ENCODE data around the gene ABCA6.
"Not testable (repeated sequence)": the region's sequence is repeated elsewhere in the genome, so short reads cannot be mapped to it uniquely, and the experiment has no call there.

The ABCA6 gene

GRCh38 chr17:69142175-69142802 is 594 bp upstream of the ABCA6 start:
- DNase-seq, result no peak

DNA sequence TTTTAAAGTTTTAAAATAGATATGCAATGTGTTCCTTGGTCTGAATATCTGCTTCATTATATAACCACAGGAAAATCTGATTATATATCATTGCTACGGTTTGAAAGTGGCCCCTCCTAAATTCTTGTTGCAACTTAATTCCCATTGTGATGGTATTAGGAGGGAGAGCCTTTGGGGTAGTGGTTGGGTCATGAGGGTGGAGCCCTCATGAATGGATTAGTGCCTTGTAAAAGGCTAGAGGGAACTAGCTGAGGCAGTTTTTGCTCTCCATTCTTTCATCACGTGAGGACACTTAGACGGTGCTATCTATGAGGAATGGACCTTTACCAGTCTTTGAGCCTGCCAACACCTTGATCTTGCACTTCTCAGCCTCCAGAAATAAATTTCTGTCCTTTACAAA is 7.6 kb downstream of the ABCA6 start:
- no peak for DNase-seq

- no peak for DNase-seq
These were observed 10.9 kb downstream of the ABCA6 start for GRCh38 chr17:69130627-69131296.

GRCh38 chr17:69123626-69124025 is 18.1 kb downstream of the ABCA6 start:
- DNase-seq, result no peak

GRCh38 chr17:69122065-69122464 is 19.6 kb downstream of the ABCA6 start:
- no peak for DNase-seq

DNA sequence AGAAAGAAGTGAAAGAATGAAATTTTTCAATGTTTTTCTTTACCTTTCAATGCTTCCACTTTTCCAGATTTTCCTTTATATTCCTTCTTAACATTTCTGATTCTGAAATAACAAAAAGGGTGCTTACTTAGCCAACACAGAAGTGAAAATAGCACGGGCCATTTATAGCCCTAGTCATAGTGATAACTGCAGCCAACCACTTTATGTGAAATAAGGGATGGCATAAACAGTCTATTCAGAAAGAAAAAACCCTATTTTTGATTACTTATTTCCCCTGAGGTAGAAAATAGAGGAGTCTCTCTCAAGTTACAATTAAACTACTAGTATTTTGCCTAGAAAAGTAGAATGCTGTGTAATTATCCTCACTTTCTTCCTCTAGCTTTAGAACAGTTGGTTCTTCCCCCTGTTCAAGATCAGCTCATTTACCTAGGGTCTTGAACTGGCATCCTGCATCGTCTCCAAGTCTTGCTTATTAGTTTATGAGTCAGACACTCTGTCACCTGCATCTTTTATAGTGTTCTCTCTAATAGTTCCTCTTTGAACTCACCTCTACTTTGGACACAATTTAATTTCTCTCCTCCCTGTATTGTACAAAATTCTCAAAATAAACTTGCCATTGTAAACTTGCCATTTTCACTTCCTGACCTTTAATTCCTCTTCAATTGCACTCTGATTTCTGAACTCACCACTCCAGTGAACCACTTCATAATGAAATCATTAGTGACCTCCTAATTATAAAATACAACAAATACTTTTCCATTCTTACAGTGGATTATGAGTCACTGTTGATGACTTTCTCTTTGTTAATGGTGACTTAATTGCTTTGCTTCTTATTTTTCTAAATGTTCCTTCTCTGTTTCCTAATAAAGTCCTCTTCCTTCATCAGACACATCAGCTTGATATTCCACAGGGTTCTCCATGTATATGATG is 23.6 kb downstream of the ABCA6 start:
- DNase-seq, result no peak

DNA sequence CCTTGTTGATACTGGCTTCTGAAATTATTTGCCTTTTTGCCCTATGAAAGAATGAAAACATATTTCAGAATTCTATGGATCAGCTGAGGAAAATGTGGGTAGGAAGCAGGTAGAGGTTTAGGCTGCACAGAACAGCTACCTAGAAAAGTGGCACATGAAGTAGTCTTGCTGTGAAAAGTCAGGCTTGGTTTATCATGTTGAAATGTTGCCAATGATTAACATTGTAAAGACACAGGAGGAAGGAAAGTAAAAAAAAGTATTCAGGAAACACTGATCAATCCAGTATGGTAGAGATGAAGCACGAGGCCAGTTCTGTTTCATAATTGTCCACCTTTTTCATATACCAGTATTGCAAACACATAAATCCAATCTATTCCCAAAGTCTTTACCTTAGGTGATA is 29.9 kb downstream of the ABCA6 start:
- no peak for DNase-seq

DNA sequence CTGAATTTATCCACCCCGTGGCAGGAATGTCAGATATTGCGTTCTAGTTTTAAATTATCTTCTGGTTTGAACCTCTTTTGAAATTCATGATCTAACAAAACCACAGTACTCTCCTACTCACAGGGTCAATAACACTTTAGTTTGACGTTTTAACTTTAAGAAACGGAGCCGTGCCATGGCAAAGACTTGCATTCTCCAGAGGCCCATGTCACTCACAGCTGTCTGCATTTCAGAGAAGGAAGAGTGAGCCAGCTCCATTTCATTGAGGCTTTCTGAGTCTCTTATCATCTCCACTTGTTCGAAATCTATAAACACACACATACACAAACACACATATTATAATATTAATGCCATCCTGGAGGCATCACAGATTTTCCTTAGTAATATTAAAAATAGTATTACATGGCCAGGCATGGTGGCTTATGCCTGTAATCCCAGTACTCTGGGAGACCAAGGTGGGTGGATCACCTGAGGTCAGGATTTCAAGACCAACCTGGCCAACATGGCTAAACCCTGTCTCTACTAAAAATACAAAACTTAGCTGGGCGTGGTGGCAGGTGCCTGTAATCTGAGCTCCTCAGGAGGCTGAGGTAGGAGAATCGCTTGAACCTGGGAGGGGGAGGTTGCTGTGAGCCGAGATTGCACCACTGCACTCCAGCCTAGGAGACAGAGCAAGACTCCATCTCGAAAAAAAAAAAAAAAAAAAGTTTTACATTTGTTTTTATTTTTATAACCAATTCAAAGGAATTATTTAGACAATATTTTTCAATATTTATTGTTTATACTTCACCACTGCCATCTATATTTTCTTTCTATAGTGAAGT is 35.6 kb downstream of the ABCA6 start:
- DNase-seq, result no peak

DNA sequence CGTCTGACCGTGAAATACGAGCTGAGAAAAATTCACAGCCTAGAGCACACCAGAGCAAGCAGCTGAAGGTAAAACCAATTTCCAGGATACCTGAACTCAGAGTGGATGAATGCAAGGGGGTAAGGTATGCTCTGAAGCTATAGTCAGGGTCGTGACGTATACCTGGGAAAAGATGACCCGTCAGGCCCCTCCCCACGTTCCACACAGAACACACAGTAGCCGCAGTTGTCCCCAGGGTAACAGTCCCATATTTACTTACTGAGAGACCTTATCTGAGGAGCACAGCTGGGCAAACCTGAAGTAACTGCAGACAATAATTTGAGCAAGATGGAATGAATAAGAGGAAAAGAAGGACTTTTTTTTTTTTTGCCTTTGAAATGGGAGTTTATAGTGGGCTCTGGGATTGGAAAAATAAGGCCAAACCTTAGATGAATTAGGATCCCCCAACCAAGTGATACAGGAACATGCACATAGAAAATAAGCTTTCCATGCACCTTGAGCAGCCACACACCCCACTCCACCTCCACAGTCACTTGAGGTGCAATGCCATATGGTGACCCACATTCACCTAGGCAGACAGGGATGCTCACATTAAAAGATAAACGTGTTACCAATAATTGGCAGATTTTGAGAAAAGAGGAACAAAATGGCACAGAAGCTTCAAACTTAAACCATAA is 38.0 kb downstream of the ABCA6 start:
- DNase-seq, result no peak

DNA sequence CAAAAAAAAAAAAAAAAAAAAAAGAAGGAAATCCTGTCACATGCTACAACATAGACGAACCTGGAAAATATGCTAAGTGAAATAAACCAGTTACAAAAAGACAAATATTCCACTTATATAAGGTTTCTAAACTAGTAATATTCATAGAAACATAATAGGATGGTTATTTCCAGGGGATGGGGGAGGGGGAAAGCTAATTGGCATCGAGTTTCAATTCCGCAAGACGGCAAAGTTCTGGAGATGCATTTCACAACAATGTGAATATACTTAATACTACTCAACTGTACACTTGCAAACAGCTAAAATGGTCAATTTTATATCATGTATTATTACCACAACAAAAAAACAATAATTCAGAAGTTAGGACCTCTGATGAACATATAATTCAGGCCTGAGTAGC is 43.1 kb downstream of the ABCA6 start:
- DNase-seq, result no peak

DNA sequence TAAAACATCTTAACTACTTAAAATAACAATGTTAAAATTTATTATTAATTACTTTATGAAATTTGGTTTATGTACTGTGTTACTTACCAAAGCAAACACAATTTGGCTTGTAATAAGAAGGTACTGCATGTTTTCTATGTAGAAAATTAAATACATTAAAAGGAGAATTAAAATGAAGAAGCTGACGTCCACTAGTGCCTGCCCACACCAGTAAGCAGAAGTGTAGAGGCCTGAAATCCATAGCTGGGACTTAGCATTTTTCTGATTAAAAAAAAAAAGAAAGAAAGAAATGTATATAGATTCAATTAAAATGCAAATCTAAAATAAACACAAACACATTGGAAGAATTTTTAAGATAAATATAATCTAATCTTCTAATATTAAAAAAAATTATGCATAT is 45.2 kb downstream of the ABCA6 start:
- DNase-seq, result no peak

- no peak for DNase-seq
These were observed 47.7 kb downstream of the ABCA6 start for GRCh38 chr17:69093995-69094394.

DNA sequence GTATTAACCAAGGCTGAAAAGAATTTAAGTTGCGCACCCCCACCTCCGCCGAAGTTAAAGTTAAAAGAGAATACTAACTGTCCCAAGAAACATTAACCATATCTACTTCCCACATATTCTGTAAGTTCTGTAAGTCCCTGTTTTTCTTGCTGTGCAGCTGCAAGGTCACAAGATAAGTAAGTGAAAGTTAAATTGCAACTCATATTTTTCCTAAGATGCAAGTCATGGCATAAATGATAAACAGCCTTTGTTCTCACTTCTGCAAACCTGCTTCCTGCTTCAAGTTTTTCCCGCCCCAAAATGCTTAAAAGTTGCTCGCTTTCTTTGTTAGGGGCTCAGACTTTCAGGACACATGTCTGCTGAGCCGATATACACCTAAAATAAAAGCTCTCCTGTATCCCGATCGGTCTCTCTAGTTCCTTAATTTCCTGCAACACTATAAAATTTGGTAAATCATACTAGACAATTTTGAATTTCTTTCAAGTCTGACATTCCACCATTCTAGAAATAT is 48.4 kb downstream of the ABCA6 start:
- no peak for DNase-seq

GRCh38 chr17:69090365-69090764 is 51.3 kb downstream of the ABCA6 start:
- DNase-seq, result no peak

DNA sequence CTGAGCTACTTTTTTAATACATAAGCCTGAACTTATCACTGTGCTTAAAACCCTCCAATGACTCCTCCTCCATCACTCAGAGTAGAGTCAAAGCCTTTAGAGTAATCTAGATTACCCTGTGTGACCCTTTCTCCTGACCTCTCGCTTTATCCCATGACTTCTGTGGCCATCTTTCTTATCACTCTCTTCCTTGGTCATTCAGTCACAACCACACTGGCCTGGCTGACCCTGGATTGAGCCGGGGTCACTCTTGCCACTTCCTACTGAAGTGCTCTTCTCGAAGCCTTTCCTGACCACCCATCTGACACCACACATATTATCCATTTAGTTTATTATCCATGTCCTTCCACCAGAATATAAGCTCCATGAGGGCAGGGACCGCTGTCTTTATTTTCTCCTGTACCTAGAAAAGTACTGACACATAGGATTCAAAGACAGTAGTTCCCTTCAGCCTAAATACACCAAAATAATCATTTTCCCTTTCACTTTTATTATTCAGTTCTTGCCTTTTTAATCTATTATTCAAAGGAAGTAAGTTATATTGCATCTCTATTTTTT is 53.0 kb downstream of the ABCA6 start:
- no peak for DNase-seq

DNA sequence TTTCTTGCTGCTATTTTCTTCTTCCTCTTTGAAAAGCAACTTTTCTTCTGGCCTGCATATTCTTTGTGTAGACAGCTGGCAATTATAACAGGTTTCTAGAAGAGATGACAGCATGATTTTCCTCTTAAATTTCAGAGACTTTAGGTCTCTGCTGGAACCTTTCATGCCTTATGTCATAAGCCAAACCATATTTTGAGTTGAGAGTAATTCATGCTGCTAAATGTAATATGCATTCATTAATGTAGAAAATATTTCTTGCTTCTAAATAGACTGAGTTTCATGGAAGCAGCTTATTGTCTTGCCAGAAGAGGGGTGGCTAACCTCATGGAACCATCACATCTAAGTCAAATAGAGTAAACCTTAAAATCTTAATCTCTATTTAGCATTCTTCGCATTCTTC is 55.1 kb downstream of the ABCA6 start:
- DNase-seq, result no peak

GRCh38 chr17:69084911-69085310 is 56.8 kb downstream of the ABCA6 start:
- no peak for DNase-seq

DNA sequence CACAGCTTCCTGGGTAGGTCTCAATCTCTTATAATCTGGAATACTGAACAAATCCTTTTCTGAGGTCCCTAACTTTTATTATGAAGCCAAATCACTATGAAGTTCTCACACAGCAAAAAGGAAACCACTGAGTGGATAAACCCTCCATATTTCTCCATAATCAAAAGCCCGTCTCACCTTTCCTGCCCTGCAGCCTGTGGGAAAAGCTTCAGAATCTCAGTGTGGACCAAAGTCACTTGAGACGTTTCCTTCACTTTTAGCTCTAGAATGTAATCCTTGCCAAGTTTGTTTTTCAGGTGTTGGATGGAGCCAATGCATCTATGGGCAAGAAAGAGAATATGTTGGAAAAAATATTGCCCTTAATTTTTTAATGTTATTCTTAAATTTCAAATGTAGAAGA is 59.0 kb downstream of the ABCA6 start:
- no peak for DNase-seq

GRCh38 chr17:69078864-69079263 is 62.8 kb downstream of the ABCA6 start:
- DNase-seq, result no peak

- DNase-seq, result no peak
These were observed 65.9 kb downstream of the ABCA6 start for GRCh38 chr17:69075823-69076222.

DNA sequence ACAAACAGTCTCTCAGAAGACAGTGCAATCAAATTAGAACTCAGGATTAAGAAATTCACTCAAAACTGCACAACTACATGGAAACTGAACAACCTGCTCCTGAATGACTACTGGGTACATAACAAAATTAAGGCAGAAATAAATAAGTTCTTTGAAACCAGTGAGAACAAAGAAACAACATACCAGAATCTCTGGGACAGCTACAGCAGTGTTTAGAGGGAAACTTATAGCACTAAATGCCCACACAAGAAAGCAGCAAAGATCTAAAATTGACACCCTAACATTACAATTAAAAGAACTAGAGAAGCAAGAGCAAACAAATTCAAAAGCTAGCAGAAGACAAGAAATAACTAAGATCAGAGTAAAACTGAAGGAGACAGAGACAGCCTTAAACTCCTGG is 68.3 kb downstream of the ABCA6 start:
- not testable (repeated sequence) for DNase-seq

DNA sequence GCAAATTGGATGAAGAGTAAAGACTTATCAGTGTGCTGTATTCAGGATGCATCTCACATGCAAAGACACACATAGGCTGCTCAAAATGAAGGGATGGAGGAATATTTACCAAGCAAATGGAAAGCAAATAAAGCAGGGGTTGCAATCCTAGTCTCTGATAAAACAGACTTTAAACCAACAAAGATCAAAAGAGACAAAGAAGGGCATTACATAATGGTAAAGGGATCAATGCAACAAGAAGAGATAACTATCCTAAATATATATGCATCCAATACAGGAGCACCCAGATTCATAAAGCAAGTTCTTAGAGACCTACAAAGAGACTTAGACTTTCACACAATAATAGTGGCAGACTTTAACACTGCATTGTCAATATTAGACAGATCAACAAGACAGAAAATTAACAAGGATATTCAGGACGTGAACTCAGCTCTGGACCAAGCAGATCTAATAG is 68.9 kb downstream of the ABCA6 start:
- DNase-seq, result not testable (repeated sequence)

Data from stimulated activated naive CD4-positive, alpha-beta T cell (primary cell).